Spleen (tissue), 11 donors: Measurements from ENCODE around the gene RIC1. TPM values are rescaled to one million over a fixed set of nuclear protein-coding genes. Genes with fewer than 3 reads are reported as not detected.
A peak's percentile ranks its signal among the peaks of the same experiment; 100 is the strongest.

Experiments used
- DNase-seq: peaks from one replicate; pipeline ENCODE4 v3.0.0-alpha.2; 2020
- H3K27ac ChIP-seq, 8 donors: fragments of 200-600 bp; sonication (generic) in 7 of 8; 1 replicate in 4 of 8; 2 replicates in 4 of 8; pipeline versions ENCODE4 v1.5.0 to v1.8.0; 2016 to 2021; ENCODE audit warnings: inconsistent platforms in 4 of 8, mild to moderate bottlenecking in 4 of 8, moderate library complexity in 1 of 8
- H3K27me3 ChIP-seq, 7 donors: fragments of 200-600 bp; sonication (generic) in 6 of 7; replicated peaks in 1 of 7; 1 replicate in 4 of 7; 2 replicates in 3 of 7; pipeline versions ENCODE4 v1.5.0 to v1.8.0; 2016 to 2021; ENCODE audit warnings: inconsistent platforms in 3 of 7, mild to moderate bottlenecking in 1 of 7
- H3K36me3 ChIP-seq, 6 donors: fragments of 200-600 bp; sonication (generic) in 5 of 6; 1 replicate in 4 of 6; 2 replicates in 2 of 6; pipeline versions ENCODE4 v1.5.0 to v1.8.0; 2016 to 2021; ENCODE audit warnings: inconsistent platforms in 2 of 6
- H3K4me1 ChIP-seq, 6 donors: fragments of 200-600 bp; sonication (generic) in 5 of 6; 1 replicate in 3 of 6; 2 replicates in 3 of 6; pipeline versions ENCODE4 v1.5.0 to v1.8.0; 2016 to 2021; ENCODE audit warnings: inconsistent platforms in 3 of 6
- H3K4me3 ChIP-seq, 8 donors: fragments of 200-600 bp; sonication (generic) in 7 of 8; 1 replicate in 4 of 8; 2 replicates in 4 of 8; pipeline versions ENCODE4 v1.5.0 to v1.8.0; 2016 to 2021; ENCODE audit warnings: inconsistent platforms in 4 of 8, mild to moderate bottlenecking in 4 of 8, moderate library complexity in 2 of 8
- H3K9me3 ChIP-seq, 8 donors: fragments of 200-600 bp; sonication (generic) in 7 of 8; 1 replicate in 4 of 8; 2 replicates in 4 of 8; pipeline versions ENCODE4 v1.5.0 to v1.8.0; 2016 to 2021; ENCODE audit warnings: inconsistent platforms in 4 of 8
- CTCF ChIP-seq, 11 experiments: fragments of 200-600 bp in 7 of 11; fragments of 450-650 bp in 4 of 11; sonication (generic) in 4 of 11; IDR thresholded peaks in 8 of 11; conservative IDR thresholded peaks in 3 of 11; 1 replicate in 7 of 11; 2 replicates in 4 of 11; pipeline versions ENCODE4 v1.4.0 to v1.8.0; 2016 to 2021; ENCODE audit warnings: antibody characterized with exemption in 11 of 11, inconsistent platforms in 4 of 11, mild to moderate bottlenecking in 1 of 11
- POLR2A ChIP-seq, 3 donors: fragments of 450-650 bp; IDR thresholded peaks; one replicate each; pipeline ENCODE4 v1.5.1; 2017; ENCODE audit warnings: antibody characterized with exemption in 3 of 3, mild to moderate bottlenecking in 1 of 3
- POLR2AphosphoS5 ChIP-seq, 3 donors: sonication (generic); formaldehyde crosslinking; IDR thresholded peaks; one replicate each; pipeline ENCODE4 v1.5.1; 2017; ENCODE audit warnings: antibody characterized with exemption in 3 of 3
- WGBS, 5 donors: extraction: QIAGEN DNeasy Blood & Tissue Kit in 3 of 5; methylation state at CpG; one replicate each; pipeline versions ENCODE4 v1.1.5 to v1.1.7; 2013 to 2018; 5-methylcytosine and 5-hydroxymethylcytosine counted together
- intact Hi-C: fragments of 100-400 bp; cut with DNase I; formaldehyde crosslinking; loops from one replicate; pipeline ENCODE4 v1.15.0; 2023; ENCODE audit warnings: low total_unique reads
- polyA plus RNA-seq, 3 donors: library from polyadenylated mRNA; stranded (reverse); fragments of 200-250 nt; gene quantifications; one replicate each; pipeline ENCODE4 v1.2.1, GENCODE V29; 2013
- total RNA-seq, 7 donors: library from RNA; depleted of rRNA in 3 of 7; stranded (reverse); fragments of >200 nt in 3 of 7; fragmentation: NEBNext Ultra II Directional in 4 of 7; extraction: Animal tissue kit (Norgen Biotek cat#: 25700) in 4 of 7; gene quantifications; one replicate each; pipeline versions ENCODE4 v1.1.0 to v1.2.1, GENCODE V29; 2016 to 2021
- donor health status: healthy with polysubstance abuse.
- donor health status: DM: no; HTN: no; CAD: no; lungs with moderate emphysema.
- donor health status: DM: no; HTN: no; CAD: no.
- donor health status: Bipolar disorder and iron deficiency.
- donor health status: healthy.
- donor health status: DM: no; HTN: no; CAD: no.
- donor health status: DM: yes; HTN: yes; CAD: no.

RIC1 gene
- total and polyA plus RNA-seq, 10 donors: 4.9 to 68.7 (median 34.5) TPM

GRCh38 chr9:5609226-5609596, 19.7 kb upstream of the RIC1 start:
- no peak for DNase-seq
- Histone ChIP-seq H3K27ac (peak overlapping the region in 6 of 8 donors; percentile 13 to 76 (median 52)), H3K36me3 (no peaks in the 10 kb centered on the region), H3K4me3 (peak overlapping the region in 4 of 8 donors; percentile 5 to 58 (median 19)), H3K27me3 (no peaks in the 10 kb centered on the region), H3K4me1 (peaks cover 0 to 28% (median 16%) of the 10 kb centered on the region in 6 donors), H3K9me3 (no peaks in the 10 kb centered on the region)
- TF ChIP-seq CTCF (IDR thresholded peaks at IDR 0.05 in 8 of 11, conservative IDR thresholded peaks at IDR 0.05 in 3 of 11) (no peak), POLR2AphosphoS5 (IDR thresholded peaks at IDR 0.05) (no peak), POLR2A (IDR thresholded peaks at IDR 0.05) (no peak)
- intact Hi-C loops: loop anchor here (10.0 kb wide), 1 partner anchor 844 kb away; no protein-coding TSS in a partner anchor
- 76 to 94% (median 80%) methylated on average over 3 of the region's 3 CpGs for WGBS, 5 donors

- H3K4me1 ChIP-seq: peaks cover 0 to 28% (median 16%) of the 10 kb centered on the region in 6 donors
- H3K9me3 ChIP-seq: no peaks in the 10 kb centered on the region
- intact Hi-C loops: no loop called here
- H3K27me3 ChIP-seq: no peaks in the 10 kb centered on the region
- no peak for TF ChIP-seq CTCF (IDR thresholded peaks at IDR 0.05 in 8 of 11, conservative IDR thresholded peaks at IDR 0.05 in 3 of 11)
- TF ChIP-seq POLR2A (IDR thresholded peaks at IDR 0.05): no peak
- no peak for TF ChIP-seq POLR2AphosphoS5 (IDR thresholded peaks at IDR 0.05)
- 73 to 92% (median 87%) methylated on average over 2 of the region's 2 CpGs for WGBS, 5 donors
- H3K36me3 ChIP-seq: no peaks in the 10 kb centered on the region
- no peak overlapping the region for H3K4me3 ChIP-seq
- DNase-seq: no peak
- H3K27ac ChIP-seq: peak overlapping the region in 1 of 8 donors; percentile 18
Measured at GRCh38 chr9:5610491-5610890, 18.4 kb upstream of the RIC1 start.

GRCh38 chr9:5611321-5612184, 17.4 kb upstream of the RIC1 start:
- TF ChIP-seq POLR2AphosphoS5 (IDR thresholded peaks at IDR 0.05): no peak
- no peak for TF ChIP-seq CTCF (IDR thresholded peaks at IDR 0.05 in 8 of 11, conservative IDR thresholded peaks at IDR 0.05 in 3 of 11)
- no peak for TF ChIP-seq POLR2A (IDR thresholded peaks at IDR 0.05)
- Histone ChIP-seq H3K27me3 (no peaks in the 10 kb centered on the region), H3K9me3 (no peaks in the 10 kb centered on the region), H3K27ac (no peak overlapping the region), H3K36me3 (no peaks in the 10 kb centered on the region), H3K4me3 (no peak overlapping the region), H3K4me1 (peaks cover 0 to 38% (median 19%) of the 10 kb centered on the region in 6 donors)
- WGBS, 5 donors: 80 to 89% (median 84%) methylated on average over 6 of the region's 6 CpGs
- intact Hi-C loops: no loop called here
- DNase-seq: no peak

- H3K9me3 ChIP-seq: no peaks in the 10 kb centered on the region
- no peaks in the 10 kb centered on the region for H3K27me3 ChIP-seq
- intact Hi-C loops: no loop called here
- no peak for TF ChIP-seq CTCF (IDR thresholded peaks at IDR 0.05 in 8 of 11, conservative IDR thresholded peaks at IDR 0.05 in 3 of 11)
- TF ChIP-seq POLR2A (IDR thresholded peaks at IDR 0.05): no peak
- no peak for TF ChIP-seq POLR2AphosphoS5 (IDR thresholded peaks at IDR 0.05)
- peaks cover 2 to 44% (median 21%) of the 10 kb centered on the region in 6 donors for H3K4me1 ChIP-seq
- no peak overlapping the region for H3K4me3 ChIP-seq
- no peaks in the 10 kb centered on the region for H3K36me3 ChIP-seq
- H3K27ac ChIP-seq: peak overlapping the region in 1 of 8 donors; percentile 31
- DNase-seq: no peak
Measured at GRCh38 chr9:5612185-5612530, 16.7 kb upstream of the RIC1 start.
